Endometrium (tissue), 2 donors: ENCODE results near the gene CSDE1.
A peak's percentile ranks its signal among the peaks of the same experiment; 100 is the strongest.
"Not testable (repeated sequence)": the region's sequence is repeated elsewhere in the genome, so short reads cannot be mapped to it uniquely, and the experiment has no call there.

Experiments used
- FAIRE-seq: peaks from 2 replicates; lab custom pipeline; 2012; peaks lifted over from hg19 to GRCh38; lab: Jason Lieb, UNC
- donor health status: control.
- donor health status: control.

The CSDE1 gene

GRCh38 chr1:114757455-114758255 is at the start of gene CSDE1:
Gene CSDE1 (minus strand): TSS chr1:114757984. CDS start chr1:114739890, 18,094 bp downstream.
- FAIRE-seq: peak; percentile 85

GRCh38 chr1:114804449-114804848 is 46.7 kb upstream of the CSDE1 start:
- not testable (repeated sequence) for FAIRE-seq

- no peak for FAIRE-seq
Observed at GRCh38 chr1:114803001-114803400, 45.2 kb upstream of the CSDE1 start.

DNA sequence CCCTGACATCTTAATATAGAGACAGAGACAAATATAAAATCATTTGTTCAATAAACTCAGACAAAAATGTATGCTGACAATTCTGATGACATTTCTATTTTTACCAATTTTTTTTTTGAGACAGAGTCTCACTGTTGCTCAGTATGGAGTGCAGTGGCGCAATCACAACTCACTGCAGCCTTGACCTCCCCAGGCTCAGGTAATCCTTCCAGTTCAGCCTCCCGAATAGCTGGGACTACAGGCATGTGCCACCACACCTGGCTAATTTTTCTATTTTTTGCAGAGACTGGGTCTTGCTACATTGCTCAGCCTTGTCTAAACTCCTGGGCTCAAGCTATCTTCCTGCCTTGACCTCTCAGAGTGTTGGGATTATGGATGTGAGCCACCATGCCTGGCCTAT is 36.3 kb upstream of the CSDE1 start:
- no peak for FAIRE-seq

DNA sequence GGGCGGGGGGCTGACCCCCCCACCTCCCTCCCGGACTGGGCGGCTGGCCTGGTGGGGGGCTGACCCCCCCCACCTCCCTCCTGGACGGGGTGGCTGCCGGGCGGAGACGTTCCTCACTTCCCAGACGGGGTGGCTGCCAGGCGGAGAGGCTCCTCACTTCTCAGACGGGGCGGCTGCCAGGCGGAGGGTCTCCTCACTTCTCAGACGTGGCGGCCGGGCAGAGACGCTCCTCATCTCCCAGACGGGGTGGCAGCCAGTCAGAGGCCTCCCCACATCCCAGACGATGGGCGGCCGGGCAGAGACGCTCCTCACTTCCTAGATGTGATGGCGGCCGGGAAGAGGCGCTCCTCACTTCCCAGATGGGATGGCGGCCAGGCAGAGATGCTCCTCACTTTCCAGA is 32.8 kb upstream of the CSDE1 start:
- FAIRE-seq: not testable (repeated sequence)

- FAIRE-seq: not testable (repeated sequence)
Observed at GRCh38 chr1:114786440-114786839, 28.7 kb upstream of the CSDE1 start.

- no peak for FAIRE-seq
Observed at GRCh38 chr1:114782476-114782875, 24.7 kb upstream of the CSDE1 start.

GRCh38 chr1:114780344-114781226 is 22.8 kb upstream of the CSDE1 start, which contains the start of gene SIKE1:
Gene SIKE1 (minus strand): TSS chr1:114780685. CDS start chr1:114780607, 78 bp downstream.
- FAIRE-seq: peak; percentile 23

GRCh38 chr1:114779722-114780121 is 21.9 kb upstream of the CSDE1 start:
- no peak for FAIRE-seq

- not testable (repeated sequence) for FAIRE-seq
Observed at GRCh38 chr1:114776726-114777125, 18.9 kb upstream of the CSDE1 start.

DNA sequence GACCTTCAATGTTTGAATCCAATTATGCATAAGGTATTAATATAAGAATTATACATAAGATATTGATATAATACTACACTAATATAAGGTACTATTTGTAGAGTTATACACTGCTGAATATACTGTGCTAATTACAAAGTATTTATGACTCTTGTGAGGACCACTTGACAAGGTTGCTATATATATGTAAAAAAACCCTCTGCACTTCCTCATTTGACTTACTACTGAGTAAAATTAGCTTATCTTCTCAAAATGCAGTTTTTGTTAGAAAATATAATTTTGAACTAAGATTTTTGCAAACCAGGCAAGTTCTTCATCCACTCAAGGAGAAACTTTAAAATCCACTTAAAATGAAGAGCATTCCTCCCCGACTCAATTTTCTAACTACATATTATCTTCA is 14.2 kb upstream of the CSDE1 start:
- FAIRE-seq: no peak

DNA sequence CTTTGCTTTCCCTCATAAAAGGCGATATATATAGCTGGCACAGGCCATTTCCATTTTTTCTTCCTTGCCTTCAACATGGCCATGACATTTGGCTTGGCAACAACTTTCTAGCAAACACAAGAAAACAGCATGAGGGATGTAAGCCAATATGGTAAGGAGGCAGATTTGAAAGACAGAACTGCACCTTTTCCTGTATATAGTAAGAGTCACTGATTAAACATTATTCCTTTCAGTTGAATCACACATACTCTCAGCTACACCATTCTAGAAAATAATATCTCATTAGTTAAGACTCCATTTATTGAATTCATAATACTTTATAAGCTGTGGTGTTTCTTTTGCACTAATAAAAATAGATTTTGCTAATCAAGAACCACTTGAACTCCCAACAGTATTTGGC is 13.2 kb upstream of the CSDE1 start:
- FAIRE-seq: no peak

GRCh38 chr1:114764689-114765088 is 6.9 kb upstream of the CSDE1 start:
- FAIRE-seq: no peak

GRCh38 chr1:114758256-114758832 is 560 bp upstream of the CSDE1 start:
- FAIRE-seq: no peak

DNA sequence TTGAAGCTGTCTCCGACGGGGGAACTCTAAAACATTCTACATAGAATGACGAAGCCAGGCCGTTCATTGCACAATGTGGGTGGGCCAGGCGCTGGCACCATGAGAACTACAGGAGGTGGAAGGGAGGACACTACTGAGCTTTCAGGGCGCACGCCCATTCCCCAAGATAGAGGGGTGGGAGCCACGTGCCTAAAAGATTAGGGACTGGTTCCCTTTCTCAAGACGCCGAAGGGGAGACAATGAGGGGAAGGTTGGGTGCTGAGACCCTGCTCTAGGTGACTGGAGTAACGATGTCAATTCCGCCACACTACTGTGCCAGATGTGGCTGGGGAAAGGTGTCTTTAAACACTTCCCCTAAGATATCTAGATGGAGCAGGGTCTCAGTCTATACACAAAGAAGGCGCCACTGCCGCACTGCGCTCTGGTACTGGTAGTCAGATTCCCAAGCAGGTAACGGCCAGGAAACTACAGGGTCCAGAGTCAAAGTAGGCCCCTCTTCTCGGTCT is 782 bp downstream of the CSDE1 start:
- FAIRE-seq: no peak

DNA sequence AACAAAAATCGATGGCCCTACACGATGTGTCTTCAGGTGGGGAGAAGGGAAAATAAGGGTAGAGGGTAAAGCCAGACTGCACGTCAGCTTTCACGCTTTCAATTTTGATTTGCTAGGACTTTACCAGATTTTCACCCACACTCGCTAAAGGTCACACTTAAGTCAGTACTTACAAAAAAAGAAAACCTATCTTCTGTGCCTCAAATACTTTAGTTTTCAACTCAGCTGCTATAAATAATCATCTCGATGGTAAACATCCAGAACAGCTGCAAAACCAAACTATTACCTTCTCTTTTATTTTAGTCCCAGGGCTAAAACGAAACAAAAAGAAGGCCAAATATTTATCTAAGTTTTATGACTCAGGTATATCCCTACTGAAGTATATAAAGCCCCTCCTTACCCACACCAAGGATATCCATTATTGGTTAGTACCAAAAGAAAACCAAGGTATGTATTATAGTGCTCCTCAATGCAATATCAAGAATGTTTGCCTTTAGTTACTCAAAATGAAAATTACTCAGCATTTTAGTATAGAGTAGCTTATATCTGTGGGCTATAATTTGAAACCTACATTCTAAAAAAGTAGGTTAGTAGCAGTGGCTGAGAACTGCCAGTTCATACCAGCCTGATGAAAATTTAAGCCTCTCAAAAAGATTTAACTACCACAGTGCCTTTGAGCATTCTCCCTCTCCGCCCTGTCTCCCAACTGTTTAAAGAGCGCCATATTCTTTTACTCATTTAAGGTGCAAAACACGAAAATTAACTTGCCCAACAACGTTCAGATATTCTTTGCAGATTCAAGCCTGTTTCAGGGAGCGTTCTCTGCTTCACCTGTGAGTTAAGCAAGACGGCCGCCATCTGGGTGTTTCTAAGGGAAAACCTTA is 1.5 kb downstream of the CSDE1 start:
- no peak for FAIRE-seq

GRCh38 chr1:114755006-114755931 is 2.5 kb downstream of the CSDE1 start:
- FAIRE-seq: no peak

DNA sequence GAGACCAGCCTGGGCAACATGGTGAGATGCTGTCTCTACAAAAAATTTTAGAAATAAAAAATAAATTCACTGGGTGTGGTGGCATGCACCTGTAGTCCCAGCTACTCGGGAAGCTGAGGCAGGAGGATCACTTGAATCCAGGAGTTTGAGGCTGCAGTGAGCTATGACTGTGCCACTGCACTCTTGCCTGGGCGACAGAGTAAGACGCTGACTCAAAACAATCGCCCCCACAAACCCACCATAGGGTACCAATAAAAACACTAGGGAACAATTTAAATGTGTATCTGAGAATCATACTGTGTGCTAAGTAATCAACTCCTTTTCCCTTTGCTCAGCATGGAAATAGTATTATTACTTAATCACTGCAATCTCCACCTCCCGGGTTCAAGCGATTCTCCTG is 4.1 kb downstream of the CSDE1 start:
- not testable (repeated sequence) for FAIRE-seq

- no peak for FAIRE-seq
Observed at GRCh38 chr1:114753143-114753542, 4.6 kb downstream of the CSDE1 start.

DNA sequence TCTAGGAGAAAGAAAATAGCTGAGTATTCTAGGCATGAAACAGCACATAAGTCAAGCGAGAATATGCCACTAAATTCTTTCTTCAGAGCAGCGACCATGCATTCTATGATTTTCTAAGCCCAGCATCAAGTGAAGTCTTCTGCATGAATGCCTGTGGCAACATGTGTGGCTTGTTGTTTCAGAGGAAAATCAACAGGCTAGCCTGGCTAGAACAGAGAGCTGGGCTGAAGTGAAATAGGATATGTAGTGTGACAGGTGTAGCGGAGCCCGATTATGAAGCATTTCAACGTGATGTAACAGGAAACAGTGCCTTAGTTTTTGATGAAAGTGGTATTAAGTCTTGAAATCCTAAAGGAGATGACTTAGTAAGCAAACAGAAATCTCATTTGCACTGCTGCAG is 7.0 kb downstream of the CSDE1 start:
- no peak for FAIRE-seq
